Dermis microvascular lymphatic vessel endothelial cell (primary cell): ENCODE data around the gene GAP43. TPM values are rescaled to one million over a fixed set of nuclear protein-coding genes. Genes with fewer than 3 reads are reported as not detected.
A peak's percentile ranks its signal among the peaks of the same experiment; 100 is the strongest.

Experiments used
- DNase-seq, 2 donors: peaks; one replicate each; pipeline versions ENCODE4 v3.0.0 to v3.0.0-alpha.2; 2010; ENCODE audit warnings: low read depth in 2 of 2
- total RNA-seq: library from RNA; depleted of rRNA; stranded (reverse); fragments of >200 nt; gene quantifications from 2 replicates; pipeline ENCODE4 v1.2.1, GENCODE V29; 2014

GAP43 gene
- total RNA-seq, 1 donor from 2014 or later = not detected

DNA sequence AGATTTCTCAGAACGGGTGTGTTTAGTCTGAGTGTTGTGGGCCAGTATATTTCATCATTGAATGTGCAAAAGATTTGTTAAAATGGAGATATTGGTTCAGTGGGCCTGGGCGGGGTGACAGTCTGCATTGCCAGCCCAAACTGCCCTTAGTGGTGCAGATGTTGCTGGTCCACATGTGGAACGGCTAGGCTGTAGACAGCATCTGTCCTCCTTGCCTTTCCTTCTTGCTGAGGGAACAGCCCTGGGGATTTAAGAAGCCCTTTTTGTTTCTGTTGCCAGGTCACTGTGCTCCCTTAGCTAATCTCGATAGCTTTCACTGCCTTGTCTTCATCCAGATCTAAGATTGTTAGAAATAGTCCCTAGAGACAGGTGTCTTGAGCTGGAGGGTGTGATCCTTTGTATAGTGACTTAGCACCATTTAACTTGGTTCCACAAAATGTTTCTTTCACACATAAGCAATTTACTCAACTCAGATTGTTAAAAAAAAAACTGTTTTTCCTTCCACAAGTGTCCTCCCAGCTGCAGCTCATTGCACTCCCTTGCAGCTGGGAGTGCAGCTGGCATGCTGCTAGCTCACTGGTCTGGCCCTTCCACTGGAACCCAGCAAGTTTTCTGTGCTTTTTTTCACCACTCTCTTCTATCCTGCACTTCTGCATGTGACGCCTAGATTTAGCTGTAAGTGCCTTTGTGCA, 37.5 kb downstream of the GAP43 start:
- DNase-seq = no peak

DNA sequence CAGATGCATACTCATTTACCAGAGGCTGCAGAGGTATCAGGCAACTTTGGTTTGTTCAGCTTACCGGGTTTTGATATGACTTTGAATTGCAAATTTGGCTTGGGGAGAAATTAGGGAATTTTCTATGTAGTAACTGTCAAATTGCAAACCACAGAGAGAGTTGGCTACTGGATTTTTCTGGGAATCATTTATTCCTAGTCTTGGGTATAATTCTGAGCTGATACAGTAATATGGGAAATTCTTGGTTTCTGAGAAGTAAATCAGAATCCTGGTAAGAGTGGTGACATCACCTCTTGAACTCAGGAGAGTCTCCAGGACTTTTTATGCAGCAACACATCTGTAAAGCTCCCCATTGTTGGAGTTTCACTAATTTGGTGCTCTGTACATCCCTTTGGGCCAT, 39.0 kb downstream of the GAP43 start:
- no peak for DNase-seq

DNA sequence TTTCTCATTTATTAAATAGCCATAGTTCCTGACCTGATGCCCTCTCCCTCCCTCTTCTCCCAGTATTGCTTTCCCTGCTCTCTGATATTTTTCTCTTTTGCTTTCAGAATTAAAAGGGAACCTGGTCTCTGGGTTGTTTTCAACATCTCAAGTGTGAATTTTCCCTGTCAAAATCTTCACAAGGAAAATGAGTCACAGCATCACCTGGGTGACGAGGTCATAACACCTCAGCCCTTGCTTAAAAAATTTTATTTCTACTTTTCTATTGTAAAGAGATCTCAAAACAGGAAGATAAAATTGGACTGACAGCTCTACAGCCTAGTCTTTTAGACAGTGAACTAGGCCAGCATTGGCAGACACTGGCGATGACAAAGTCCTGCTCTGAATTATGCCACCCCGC, 40.1 kb downstream of the GAP43 start:
- no peak for DNase-seq

- no peak for DNase-seq
Measured at GRCh38 chr3:115666081-115666480, 42.8 kb downstream of the GAP43 start.

- DNase-seq = no peak
Measured at GRCh38 chr3:115666920-115667737, 43.8 kb downstream of the GAP43 start.

GRCh38 chr3:115667738-115668065, 44.4 kb downstream of the GAP43 start:
- no peak for DNase-seq

DNA sequence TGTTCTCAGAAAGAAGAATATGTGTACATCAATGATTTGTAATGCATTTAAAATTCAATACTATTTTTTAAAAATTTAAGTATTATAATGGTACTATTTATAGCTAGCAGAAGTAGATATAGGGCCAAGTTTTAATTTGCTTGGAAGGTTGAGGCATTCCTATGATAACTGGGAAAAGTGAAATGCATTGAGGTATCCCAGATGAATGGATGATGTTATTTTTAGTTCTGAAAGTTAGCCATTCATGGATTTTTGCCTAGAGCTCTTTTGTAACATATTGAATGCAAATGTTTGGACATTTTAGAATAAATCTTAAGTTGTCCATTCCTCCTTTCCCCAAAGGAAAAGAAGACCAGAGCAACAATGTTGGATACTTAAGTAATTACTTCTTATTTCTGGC, 47.6 kb downstream of the GAP43 start:
- DNase-seq = no peak

DNA sequence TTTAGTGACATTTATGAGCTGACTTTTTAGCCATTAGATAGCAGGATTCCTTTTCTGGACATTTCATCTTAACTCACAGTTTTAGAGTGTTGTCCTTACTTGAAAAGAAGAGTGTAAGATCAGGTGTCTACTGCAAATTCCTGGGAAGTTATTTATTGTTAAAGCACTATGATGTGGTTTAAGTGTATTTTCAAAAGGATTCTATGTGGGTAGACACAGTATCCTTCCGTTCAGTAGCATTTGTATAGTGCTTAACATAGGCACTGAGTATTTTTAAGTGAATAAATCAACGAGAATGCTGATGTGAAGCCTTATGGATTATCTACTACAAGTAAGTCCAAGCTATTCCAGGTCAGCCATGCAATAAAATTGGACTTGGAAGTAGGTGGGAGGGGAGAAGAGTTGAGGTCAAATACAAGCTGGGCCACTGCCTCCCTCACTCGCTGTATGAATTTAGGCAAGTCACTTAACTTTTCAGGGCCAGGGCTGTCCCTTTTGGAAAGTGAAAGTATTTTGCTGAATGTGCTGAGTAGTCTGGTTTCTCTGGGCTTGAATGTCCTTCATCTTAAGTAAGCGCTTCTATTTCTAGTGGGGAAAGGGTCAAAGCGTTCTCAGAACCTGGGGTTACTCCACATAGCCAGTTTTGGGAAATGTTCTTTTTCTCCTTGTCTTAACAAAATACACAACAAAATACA, 48.6 kb downstream of the GAP43 start:
- DNase-seq = no peak

DNA sequence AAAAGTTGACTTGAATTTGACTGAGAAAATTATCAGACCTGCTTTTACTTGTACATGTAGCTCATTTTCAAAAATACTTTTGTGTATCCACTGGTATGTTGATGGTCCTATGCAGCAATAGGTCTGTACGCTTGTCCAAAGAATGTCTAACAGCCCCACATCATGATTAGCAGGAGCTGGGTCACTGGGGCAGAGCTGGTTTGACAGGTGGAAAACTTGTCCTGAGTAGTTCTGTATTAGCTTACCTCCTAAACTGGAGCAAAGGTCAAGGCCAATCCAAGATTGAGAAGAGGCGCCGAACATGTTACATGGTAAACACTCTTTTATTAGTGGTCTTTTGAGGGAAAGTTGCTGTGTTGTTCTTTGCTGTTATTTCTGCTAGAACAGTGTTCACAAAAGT, 50.6 kb downstream of the GAP43 start:
- DNase-seq = no peak

GRCh38 chr3:115676336-115676735, 53.0 kb downstream of the GAP43 start:
- DNase-seq = no peak

GRCh38 chr3:115680803-115681345, 57.6 kb downstream of the GAP43 start:
- DNase-seq = no peak

DNA sequence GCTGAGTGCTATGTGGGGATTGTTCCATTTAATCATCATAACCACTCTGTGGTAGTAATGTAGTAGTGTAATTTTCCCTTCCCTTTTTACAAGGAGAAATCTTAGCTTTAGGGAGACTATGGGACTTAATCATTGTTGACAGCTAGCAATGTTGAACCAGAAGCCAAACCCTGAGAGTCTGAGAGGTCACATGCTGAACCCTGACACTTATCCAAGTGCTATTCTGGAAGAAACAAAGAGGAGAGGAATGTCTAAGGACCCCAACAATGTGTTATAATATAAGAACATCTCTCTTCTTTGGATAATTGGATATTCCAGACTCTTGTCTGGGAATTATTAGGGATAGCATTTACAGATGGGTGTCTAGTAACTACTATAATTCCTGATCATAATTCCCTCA, 58.4 kb downstream of the GAP43 start:
- DNase-seq = no peak

DNA sequence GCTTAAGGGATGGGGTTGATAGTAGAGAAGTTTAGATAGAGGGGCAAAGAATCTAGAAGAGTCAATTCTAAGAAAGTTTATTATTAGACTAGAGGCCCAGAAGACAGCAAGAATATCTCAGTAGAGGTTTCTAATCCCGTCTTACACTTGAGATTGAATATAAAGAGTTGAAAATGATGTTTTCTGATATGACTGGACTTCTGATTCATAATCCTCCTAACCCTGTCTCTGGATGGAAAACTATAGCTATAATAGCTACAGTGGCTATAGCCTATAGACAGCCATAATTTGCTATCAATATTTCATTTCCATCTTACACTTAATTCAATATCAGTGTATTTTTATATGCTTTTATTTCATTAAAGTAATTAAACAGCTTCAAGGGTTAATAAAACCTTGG, 60.0 kb downstream of the GAP43 start:
- DNase-seq = no peak

DNA sequence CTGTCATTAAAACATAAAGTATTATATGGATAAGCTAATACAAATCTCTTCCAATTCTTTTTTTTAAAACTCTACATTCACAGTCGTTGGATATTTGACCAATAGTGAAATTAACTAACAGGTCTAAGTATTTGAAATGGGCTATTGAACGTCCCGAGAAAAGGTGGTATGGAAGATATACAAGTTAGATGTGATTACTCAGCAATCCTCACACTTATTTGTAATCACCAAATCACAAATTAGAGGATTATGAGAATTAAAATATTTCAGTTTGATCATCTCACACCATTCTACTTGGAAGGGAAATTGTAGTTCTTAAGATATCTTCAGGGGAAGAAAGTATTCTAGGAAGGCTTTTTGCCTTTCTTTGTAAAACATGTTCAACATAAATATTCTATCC, 60.5 kb downstream of the GAP43 start:
- no peak for DNase-seq

DNA sequence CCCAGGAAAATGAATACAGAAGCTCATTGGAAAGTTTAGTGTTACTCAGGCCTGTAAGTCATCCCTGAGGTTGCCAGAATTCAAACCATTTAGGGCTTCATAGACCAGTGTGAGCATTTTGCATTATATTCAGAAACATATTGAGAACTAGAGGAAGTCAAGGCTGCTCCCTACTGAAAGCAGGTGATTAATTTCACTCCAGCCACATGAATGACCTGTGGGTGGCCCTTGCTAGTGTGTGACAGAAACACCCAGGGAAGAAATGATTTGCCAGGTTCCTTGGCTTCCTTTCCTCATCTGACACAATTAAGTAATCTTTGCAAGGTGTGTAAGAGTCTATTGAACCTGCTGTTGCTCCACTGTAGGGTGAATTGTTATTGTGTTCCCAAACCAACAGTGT, 61.8 kb downstream of the GAP43 start:
- no peak for DNase-seq

GRCh38 chr3:115687721-115688120, 64.4 kb downstream of the GAP43 start:
- DNase-seq = no peak

GRCh38 chr3:115688418-115688817, 65.1 kb downstream of the GAP43 start:
- no peak for DNase-seq

- DNase-seq = no peak
Measured at GRCh38 chr3:115689928-115690327, 66.6 kb downstream of the GAP43 start.

- no peak for DNase-seq
Measured at GRCh38 chr3:115691964-115692363, 68.7 kb downstream of the GAP43 start.

DNA sequence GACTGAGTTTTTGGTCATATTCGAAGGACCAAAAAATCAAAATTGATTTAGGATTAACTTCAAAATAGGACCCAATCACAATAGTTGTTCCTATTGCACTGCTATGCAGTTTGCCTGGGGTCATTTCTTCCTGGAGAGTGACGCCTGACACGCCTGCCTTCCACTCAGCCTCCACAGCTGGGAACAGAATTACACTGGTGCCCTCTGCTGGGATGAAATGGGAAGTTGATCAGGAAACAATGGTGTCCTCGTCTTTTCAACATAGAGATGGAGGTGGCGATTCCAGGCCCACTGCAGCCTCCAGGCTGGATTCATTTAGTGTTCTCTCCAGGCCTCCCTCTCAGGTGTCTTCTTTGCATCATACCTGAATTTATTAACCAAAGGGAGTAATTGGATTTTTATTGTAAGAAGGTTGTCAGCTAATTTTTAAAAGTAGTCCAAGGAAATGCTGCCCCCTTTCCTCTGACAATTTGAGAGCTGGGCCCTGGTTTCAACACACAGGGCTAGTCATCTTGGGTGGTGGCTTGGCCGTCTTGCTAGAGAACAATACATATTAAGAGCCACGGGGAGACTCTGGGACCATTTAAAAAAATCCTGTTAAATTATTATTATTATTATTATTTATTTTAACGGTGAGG, 69.7 kb downstream of the GAP43 start:
- peak; percentile 56 to 73 for DNase-seq

DNA sequence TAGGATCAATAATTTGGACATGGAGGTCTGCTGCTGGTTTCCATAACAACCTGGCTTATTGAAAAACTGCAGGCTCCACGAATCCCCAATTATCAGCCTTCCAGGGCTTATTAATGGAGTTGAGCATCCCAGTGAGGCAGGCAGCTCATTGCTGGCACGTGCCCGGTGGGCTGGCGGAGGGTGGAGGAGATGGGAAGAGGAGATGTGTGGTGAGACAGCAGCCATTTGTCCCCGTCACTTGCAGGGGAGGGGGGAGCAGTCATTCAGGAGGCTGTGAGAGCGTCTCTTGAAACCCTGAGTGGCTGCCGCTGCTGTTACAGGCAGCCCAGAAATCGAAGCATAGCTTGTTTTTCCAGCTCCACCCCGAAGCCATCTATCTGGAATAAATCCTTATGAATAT, 70.6 kb downstream of the GAP43 start:
- no peak for DNase-seq

- no peak for DNase-seq
Measured at GRCh38 chr3:115695090-115695489, 71.8 kb downstream of the GAP43 start.
